ENCODE data around the gene PTMS. TPM values are rescaled to one million over a fixed set of nuclear protein-coding genes. Genes with fewer than 3 reads are reported as not detected.

PTMS gene
- total and polyA plus RNA-seq, 9 of the 15 experiments (the other 6 are each of a cell fraction or from before 2014, with no cell fraction given), result 5.1 to 287 (median 78.5) TPM

GRCh38 chr12:6777386-6777785 is 11.2 kb downstream of the PTMS start:
- Histone ChIP-seq H3K27me3 (ENCODE audit: control insufficient read depth in 2 of 2, insufficient read depth in 2 of 2, low read length in 2 of 2) (no peaks in the 10 kb centered on the region), H3K9ac (ENCODE audit: insufficient read depth in 1 of 2, low read depth in 2 of 2, low read length in 2 of 2) (no peak overlapping the region), H3K4me1 (replicated peaks in 1 of 2; ENCODE audit: control insufficient read depth in 2 of 2, insufficient read depth in 2 of 2, low read length in 2 of 2) (peaks cover 5 to 31% of the 10 kb centered on the region in 2 experiments; a peak in 4 of 5 replicates), H3K4me2 (ENCODE audit: insufficient read depth, low read length) (no peak overlapping the region), H3K27ac (ENCODE audit: extremely low read depth, low read depth, low read length) (no peak overlapping the region), H2AFZ (ENCODE audit: low read depth, low read length) (no peak overlapping the region), H3K4me3 (no peak overlapping the region), H3K9me1 (ENCODE audit: control insufficient read depth, insufficient read depth, low read length) (no peaks in the 10 kb centered on the region), H4K20me1 (replicated peaks; ENCODE audit: control insufficient read depth, insufficient read depth, low read length) (no peaks in the 10 kb centered on the region), H3K79me2 (ENCODE audit: control insufficient read depth, insufficient read depth, low read length) (no peaks in the 10 kb centered on the region), H3K36me3 (ENCODE audit: control insufficient read depth, insufficient read depth, low read length) (no peaks in the 10 kb centered on the region), H3K9me3 (replicated peaks; ENCODE audit: control insufficient read depth, insufficient read depth, low read depth, low read length) (no peaks in the 10 kb centered on the region)
- ChIA-PET POLR2A (interaction anchor here (2.0 kb wide), 1 partner anchor 10 kb away, joined by 17 read pairs; the partner anchor contains the start of gene PTMS), CTCF (ENCODE audit: low intra/inter-chr PET ratio) (interaction anchor here (2.5 kb wide), 1 partner anchor 23 kb away, joined by 24 read pairs; the partner anchor contains the start of gene MLF2)
- FAIRE-seq (no peak), ATAC-seq (no peak), DNase-seq (ENCODE audit: extremely low read depth in 1 of 4, low spot score in 3 of 4) (no peak)
- BruUV-seq (replicated peaks), result no TSS peak
- intact Hi-C loops (cut with micrococcal nuclease), result loop anchor here (5.0 kb wide), 2 partner anchors 50 to 160 kb away; partner anchors contain the start of gene P3H3
- in situ Hi-C loops (cut with MboI), result no loop called here
- whole genome bisulfite sequencing (ENCODE audit: insufficient coverage, low coverage, missing lambda C conversion rate), result 68% methylated on average over 5 of the region's 5 CpGs
- no peak for TF ChIP-seq HIVEP1 (CRISPR knock-in tag; IDR thresholded peaks at IDR 0.05)
- no peak for TF ChIP-seq GTF2A2 (tag; IDR thresholded peaks at IDR 0.05)
- TF ChIP-seq CTCF (IDR thresholded peaks at IDR 0.05 in 2 of 3, conservative IDR thresholded peaks at IDR 0.05 in 1 of 3; ENCODE audit: insufficient read depth in 2 of 3, low read depth in 1 of 3, low read length in 3 of 3), result no peak
- TF ChIP-seq SREBF2 (CRISPR knock-in tag; IDR thresholded peaks at IDR 0.05), result no peak
- TF ChIP-seq ZNF212 (CRISPR knock-in tag; IDR thresholded peaks at IDR 0.05), result no peak
- no peak for TF ChIP-seq CCAR2 (IDR thresholded peaks at IDR 0.05; ENCODE audit: low read depth, low read length)
- TF ChIP-seq POLR2AphosphoS5 (IDR thresholded peaks at IDR 0.05; ENCODE audit: control insufficient read depth, insufficient read depth, low read depth, low read length), result no peak
- no peak for TF ChIP-seq NR2F6 (CRISPR knock-in tag; IDR thresholded peaks at IDR 0.05)
- TF ChIP-seq ARNT (IDR thresholded peaks at IDR 0.05), result no peak
- no peak for TF ChIP-seq HNRNPH1 (optimal IDR thresholded peaks at IDR 0.05; ENCODE audit: low read depth, low read length)
- TF ChIP-seq ZNF263 (CRISPR knock-in tag; IDR thresholded peaks at IDR 0.05; ENCODE audit: borderline replicate concordance), result no peak

All from K562 (cell line).